Fibroblast of the aortic adventitia (primary cell): ENCODE data around the gene MAPKAP1. TPM values are rescaled to one million over a fixed set of nuclear protein-coding genes. Genes with fewer than 3 reads are reported as not detected.
A peak's percentile ranks its signal among the peaks of the same experiment; 100 is the strongest.

Source experiments
- DNase-seq: peaks from one replicate; pipeline ENCODE4 v3.0.0-alpha.2; 2010; ENCODE audit warnings: low read depth
- H3K4me3 ChIP-seq: 2 replicates; pipeline ENCODE4 v1.5.1; 2011; ENCODE audit warnings: low read depth, mild to moderate bottlenecking, control low read depth, low read length, moderate library complexity
- total RNA-seq: library from RNA; depleted of rRNA; stranded (reverse); fragments of >200 nt; gene quantifications from 2 replicates; pipeline ENCODE4 v1.2.3, GENCODE V29; 2012; ENCODE audit warnings: low replicate concordance
- TF ChIP-seq, protein P1 (sequence below): IDR thresholded peaks from 2 replicates; pipeline ENCODE4 v1.5.1; 2011; ENCODE audit warnings: mild to moderate bottlenecking, low read length, control low read depth, inconsistent platforms; ENCODE audit not compliant: insufficient read depth

The MAPKAP1 gene
- total RNA-seq, 1 donor: 90.6 TPM

DNA sequence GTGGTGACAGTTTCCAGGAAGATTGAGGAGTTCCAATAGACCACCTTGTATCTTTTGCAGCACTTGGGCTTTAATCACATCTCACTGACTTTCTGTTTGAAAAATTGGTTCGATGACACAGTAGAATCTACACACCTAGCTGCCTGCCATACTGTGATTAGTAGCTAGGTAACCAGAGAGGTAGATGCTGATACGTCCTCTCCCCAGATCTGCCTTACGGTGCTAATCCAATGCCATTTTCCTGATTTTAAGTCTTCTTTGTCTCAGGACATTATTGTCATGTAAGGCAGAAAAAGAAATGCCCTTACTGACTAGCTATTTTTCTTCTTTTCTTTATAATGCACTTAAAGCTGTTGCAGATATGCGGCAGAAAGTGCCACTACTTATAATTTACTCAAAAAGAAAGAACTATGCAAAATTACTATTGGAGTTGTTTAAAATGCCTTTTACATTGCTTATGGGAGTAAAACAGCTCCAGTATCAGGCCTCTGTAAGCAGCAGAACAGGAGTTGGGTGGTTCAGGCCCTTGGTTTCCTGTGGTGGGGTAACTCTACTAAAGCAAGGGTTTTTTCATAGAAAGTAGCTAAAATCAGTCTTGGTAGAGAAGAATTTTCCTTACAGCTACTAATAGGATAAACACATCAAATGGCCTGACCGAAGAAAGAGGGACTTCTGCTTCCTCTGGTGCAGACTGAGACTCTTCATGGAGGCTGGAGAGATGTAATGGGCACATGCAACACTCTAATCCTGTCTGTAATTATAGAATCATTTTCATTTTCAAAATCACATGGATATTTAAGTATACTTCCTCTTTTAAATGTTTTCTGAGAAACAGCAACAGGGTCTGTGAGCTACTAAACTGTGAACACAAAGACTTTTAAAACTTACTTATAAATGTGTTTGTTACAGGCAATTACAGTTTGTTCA lies 177.2 kb downstream of the MAPKAP1 start:
- DNase-seq: no peak
- TF ChIP-seq, protein P1, sequence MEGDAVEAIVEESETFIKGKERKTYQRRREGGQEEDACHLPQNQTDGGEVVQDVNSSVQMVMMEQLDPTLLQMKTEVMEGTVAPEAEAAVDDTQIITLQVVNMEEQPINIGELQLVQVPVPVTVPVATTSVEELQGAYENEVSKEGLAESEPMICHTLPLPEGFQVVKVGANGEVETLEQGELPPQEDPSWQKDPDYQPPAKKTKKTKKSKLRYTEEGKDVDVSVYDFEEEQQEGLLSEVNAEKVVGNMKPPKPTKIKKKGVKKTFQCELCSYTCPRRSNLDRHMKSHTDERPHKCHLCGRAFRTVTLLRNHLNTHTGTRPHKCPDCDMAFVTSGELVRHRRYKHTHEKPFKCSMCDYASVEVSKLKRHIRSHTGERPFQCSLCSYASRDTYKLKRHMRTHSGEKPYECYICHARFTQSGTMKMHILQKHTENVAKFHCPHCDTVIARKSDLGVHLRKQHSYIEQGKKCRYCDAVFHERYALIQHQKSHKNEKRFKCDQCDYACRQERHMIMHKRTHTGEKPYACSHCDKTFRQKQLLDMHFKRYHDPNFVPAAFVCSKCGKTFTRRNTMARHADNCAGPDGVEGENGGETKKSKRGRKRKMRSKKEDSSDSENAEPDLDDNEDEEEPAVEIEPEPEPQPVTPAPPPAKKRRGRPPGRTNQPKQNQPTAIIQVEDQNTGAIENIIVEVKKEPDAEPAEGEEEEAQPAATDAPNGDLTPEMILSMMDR: no peak
- no peak overlapping the region for H3K4me3 ChIP-seq

DNA sequence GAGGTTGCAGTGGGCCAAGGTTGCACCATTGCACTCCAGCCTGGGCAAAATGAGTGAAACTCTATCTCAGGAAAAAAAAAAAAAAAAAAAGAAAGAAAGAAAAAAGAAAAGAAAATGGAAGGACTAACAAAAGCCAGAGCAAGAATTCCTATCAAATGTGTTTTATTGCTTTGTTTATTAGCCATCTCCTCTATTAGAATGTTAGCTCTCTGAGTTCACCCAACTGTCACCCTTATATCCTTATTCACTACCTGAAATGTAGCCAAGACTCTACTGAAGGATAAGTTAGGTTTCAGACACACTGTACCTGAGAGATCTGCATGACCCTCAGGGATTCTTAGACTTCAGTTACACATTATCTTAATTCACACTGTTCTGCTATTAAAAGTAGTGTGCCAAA lies 177.9 kb downstream of the MAPKAP1 start:
- DNase-seq: no peak
- TF ChIP-seq, protein P1: no peak

DNA sequence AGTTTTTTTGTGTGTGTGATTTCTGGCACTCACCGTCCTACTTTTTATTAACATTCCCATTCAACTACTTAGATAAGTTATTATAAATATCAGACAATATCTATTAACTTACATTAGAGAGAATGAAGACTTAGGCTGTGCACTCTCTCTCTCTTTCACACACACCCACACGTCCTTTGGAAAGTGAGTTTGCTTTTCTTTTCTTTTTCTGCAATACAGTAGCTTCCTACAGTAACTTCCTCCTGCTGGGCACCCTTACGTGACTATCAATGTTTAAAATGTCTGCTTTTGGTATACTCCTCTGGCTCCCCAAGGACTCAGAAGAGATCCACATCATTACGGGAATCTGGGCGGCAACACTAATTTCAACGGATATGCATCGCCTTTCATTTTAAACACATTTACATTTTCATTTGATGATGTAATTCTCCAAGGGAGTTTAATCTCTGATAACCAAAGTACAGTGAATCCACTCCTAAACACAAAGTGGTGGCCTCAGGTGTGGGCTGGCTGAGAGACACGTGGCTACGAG lies 179.5 kb downstream of the MAPKAP1 start:
- no peak for DNase-seq
- H3K4me3 ChIP-seq: no peak overlapping the region
- TF ChIP-seq, protein P1: no peak

More for the DNA sequence above, 177.9 kb downstream of the MAPKAP1 start:
- no peak overlapping the region for H3K4me3 ChIP-seq

DNA sequence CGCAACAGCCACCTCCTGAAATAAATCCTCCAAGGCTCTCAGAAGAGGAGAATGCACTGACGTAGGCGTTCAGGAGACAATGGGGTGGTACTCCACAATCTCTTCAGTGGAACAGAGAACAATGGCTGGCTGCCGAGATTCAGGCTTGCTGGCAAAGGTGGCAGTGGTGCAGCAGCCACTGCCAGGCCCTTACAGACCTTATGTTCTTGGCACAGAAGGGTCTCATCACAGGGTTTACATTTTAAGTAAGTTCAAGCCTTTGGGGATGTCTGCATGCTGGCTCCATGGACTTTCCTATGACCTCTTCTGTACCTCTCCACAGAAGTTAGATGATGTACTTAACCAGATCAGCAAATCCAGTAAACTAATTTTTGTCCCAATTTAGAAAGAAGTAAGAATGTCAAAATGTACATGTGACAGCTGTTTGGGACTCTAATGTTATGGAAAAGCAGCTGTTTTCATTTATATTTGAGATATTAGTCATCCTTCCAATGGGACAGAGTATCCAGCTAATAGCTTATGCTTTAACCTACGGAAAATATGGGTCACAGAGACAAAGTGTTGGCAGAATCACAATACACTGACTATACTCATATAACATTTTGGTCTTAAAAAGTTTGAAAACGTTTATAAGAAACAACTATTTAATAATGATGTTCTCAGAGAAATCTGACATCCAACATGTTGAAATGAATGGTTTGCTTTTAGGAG lies 180.9 kb downstream of the MAPKAP1 start:
- no peak overlapping the region for H3K4me3 ChIP-seq
- TF ChIP-seq, protein P1: no peak
- DNase-seq: peak; percentile 93

DNA sequence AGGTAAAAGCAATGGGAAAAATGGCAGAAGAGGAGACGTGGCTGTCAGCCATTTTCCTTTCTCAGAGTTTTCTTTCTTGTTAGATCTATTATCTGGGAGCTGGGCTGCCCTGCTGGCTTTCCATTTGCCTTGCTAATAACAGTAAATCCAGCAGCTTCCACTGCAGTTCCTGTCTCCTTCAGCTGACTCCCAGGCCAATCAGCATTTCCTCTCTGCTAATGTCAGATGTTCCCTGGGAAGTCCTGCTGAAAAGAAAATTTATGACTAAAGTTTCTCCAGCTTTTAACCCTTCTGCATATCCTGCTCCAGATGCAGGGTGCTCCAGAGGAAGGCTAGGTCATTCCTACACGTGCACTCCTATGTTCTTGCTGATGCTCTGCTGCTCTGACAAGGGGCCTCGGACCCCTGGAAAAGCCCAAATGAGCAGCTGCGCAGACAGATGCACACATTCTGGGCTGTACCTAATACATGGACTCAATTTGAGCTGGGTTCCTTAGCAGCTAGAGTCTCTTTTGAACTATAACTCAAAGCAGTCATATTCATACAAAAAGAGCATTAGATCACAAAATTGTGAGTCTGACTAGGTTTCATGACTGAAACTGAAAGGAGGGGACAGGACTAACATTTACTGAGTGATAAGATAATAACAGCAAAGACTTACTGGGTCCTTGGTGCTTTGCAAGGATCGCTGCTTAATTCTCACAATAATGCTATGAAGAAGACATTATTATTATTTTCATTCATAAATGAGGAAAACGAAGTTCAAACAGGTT lies 182.2 kb downstream of the MAPKAP1 start:
- no peak overlapping the region for H3K4me3 ChIP-seq
- no peak for DNase-seq
- TF ChIP-seq, protein P1: no peak

DNA sequence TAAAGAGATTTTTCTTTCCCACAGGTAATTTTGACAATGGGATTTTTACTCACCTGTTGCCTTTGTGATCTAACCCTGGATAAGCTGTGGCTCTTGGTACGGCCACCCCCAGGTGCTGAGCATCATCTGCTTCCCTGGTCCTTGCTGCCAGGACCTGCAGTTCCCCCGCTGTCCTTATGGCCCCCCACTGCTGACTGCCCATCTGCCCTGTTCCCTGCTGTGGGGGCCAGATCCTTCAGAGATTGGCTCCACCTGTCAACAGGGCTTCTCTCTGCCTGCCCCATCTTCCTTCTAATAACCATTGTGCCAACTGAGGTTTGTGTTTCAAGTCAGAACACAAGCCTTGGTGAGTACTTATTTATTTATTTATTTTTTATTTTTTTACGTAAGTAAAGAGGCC lies 183.3 kb downstream of the MAPKAP1 start:
- DNase-seq: no peak
- TF ChIP-seq, protein P1: no peak
- no peak overlapping the region for H3K4me3 ChIP-seq
